Endothelial cell of umbilical vein (primary cell): ENCODE measurements around the gene CNTN5. TPM values are rescaled to one million over a fixed set of nuclear protein-coding genes. Genes with fewer than 3 reads are reported as not detected.

ENCODE experiments used
- BruUV-seq: library from RNA; stranded (reverse); fragments of 400-500 nt; replicated peaks from 2 replicates; lab custom pipeline; 2021; lab: Mats Ljungman, UMichigan
- CTCF ChIA-PET: fragments of 300-600, 350-600 bp; sonication (Branson Sonifier 250); formaldehyde crosslinking; loops from one replicate; lab custom pipeline; 2021; ENCODE audit warnings: antibody characterized with exemption, inconsistent platforms; lab: Charles Lee
- POLR2A ChIA-PET: fragments of 300-600, 350-600 bp; sonication (Branson Sonifier 250); formaldehyde crosslinking; loops from one replicate; lab custom pipeline; 2021; ENCODE audit warnings: antibody characterized with exemption, inconsistent platforms; lab: Charles Lee
- DNase-seq: peaks from one replicate; pipeline ENCODE4 v3.0.0-alpha.2; 2011; ENCODE audit warnings: low read depth, low spot score
- FAIRE-seq: peaks from 2 replicates; lab custom pipeline; 2011; peaks lifted over from hg19 to GRCh38; lab: Jason Lieb, UNC
- H2AFZ ChIP-seq: 2 replicates; pipeline ENCODE4 v1.6.0; 2012; ENCODE audit warnings: low read depth, low read length, control low read depth, inconsistent platforms
- H3K27ac ChIP-seq: 2 replicates; pipeline ENCODE4 v1.5.1; 2011; ENCODE audit warnings: low read depth, mild to moderate bottlenecking, control low read depth, low read length, moderate library complexity; ENCODE audit not compliant: insufficient read depth
- H3K27me3 ChIP-seq, 2 experiments: 2 replicates each; pipeline versions ENCODE4 v1.6.0 to v1.6.1; 2011; ENCODE audit warnings: low read length in 2 of 2, mixed read lengths in 1 of 2; ENCODE audit not compliant: control insufficient read depth in 2 of 2, insufficient read depth in 2 of 2
- H3K36me3 ChIP-seq, 2 experiments: 2 replicates in 1 of 2; 3 replicates in 1 of 2; pipeline ENCODE4 v1.5.1; 2011; ENCODE audit warnings: low read length in 2 of 2, mild to moderate bottlenecking in 1 of 2, moderate library complexity in 1 of 2; ENCODE audit not compliant: control insufficient read depth in 2 of 2, insufficient read depth in 2 of 2; ENCODE audit errors: extremely low read depth in 1 of 2
- H3K4me1 ChIP-seq: 3 replicates; pipeline ENCODE4 v1.5.1; 2011; ENCODE audit warnings: mild to moderate bottlenecking, low read length; ENCODE audit not compliant: control insufficient read depth, insufficient read depth; ENCODE audit errors: extremely low read depth
- H3K4me2 ChIP-seq: 2 replicates; pipeline ENCODE4 v1.6.1; 2011; ENCODE audit warnings: low read length, control low read depth, mixed read lengths; ENCODE audit not compliant: insufficient read depth
- H3K4me3 ChIP-seq, 3 experiments: fragments of 200-600 bp in 1 of 3; sonication (generic), shearing (Covaris generic) in 1 of 3; replicated peaks in 1 of 3; 2 replicates each; pipeline ENCODE4 v1.5.1; 2011 to 2016; ENCODE audit warnings: control low read depth in 3 of 3, low read length in 3 of 3, mild to moderate bottlenecking in 2 of 3, inconsistent platforms in 1 of 3, low read depth in 1 of 3, moderate library complexity in 1 of 3; ENCODE audit not compliant: insufficient read depth in 1 of 3
- H3K79me2 ChIP-seq: 2 replicates; pipeline ENCODE4 v1.6.0; 2012; ENCODE audit warnings: low read length, inconsistent platforms; ENCODE audit not compliant: control insufficient read depth, insufficient read depth
- H3K9ac ChIP-seq: replicated peaks from 2 replicates; pipeline ENCODE3; 2011; ENCODE audit warnings: low read length, control low read depth; ENCODE audit not compliant: insufficient read depth; ENCODE audit errors: extremely low read depth
- H3K9me1 ChIP-seq: replicated peaks from 3 replicates; pipeline ENCODE4 v1.6.0; 2011; ENCODE audit warnings: mild to moderate bottlenecking, low read length; ENCODE audit not compliant: control insufficient read depth, insufficient read depth; ENCODE audit errors: extremely low read depth
- H3K9me3 ChIP-seq: replicated peaks from 2 replicates; pipeline ENCODE4 v1.5.1; 2012; ENCODE audit warnings: low read length, inconsistent platforms; ENCODE audit not compliant: control insufficient read depth, insufficient read depth
- H4K20me1 ChIP-seq: replicated peaks from 2 replicates; pipeline ENCODE3; 2011; ENCODE audit warnings: mild to moderate bottlenecking, low read length; ENCODE audit not compliant: control insufficient read depth, insufficient read depth; ENCODE audit errors: extremely low read depth
- EZH2 ChIP-seq: IDR thresholded peaks from 2 replicates; pipeline ENCODE4 v1.6.1; 2012; ENCODE audit warnings: borderline replicate concordance, low read depth, mild to moderate bottlenecking, moderate library complexity, low read length, inconsistent platforms; ENCODE audit not compliant: severe bottlenecking
- MYC ChIP-seq: IDR thresholded peaks from one replicate; pipeline ENCODE4 v1.6.1; 2011; ENCODE audit warnings: mild to moderate bottlenecking, low read depth, low read length
- dilution Hi-C: fragments of 300-500 bp; cut with MboI; formaldehyde crosslinking; loops from one replicate; pipeline ENCODE4 v1.15.0; 2019; ENCODE audit warnings: low sequenced_read_pairs; ENCODE audit not compliant: extremely low pct_ligation_motif_present
- intact Hi-C: fragments of 100-400 bp; cut with micrococcal nuclease; formaldehyde crosslinking; loops from one replicate; pipeline ENCODE4 v1.10.0; 2022
- polyA plus RNA-seq, 4 experiments: library from polyadenylated mRNA; depleted of rRNA in 3 of 4; stranded (reverse) in 3 of 4; unstranded in 1 of 4; fragments of >200 nt; gene quantifications; 2 replicates each; pipeline versions ENCODE4 v1.2.1 to v1.2.3, GENCODE V29; 2011 to 2012; ENCODE audit warnings: missing spikeins in 1 of 4
- total RNA-seq: library from RNA; stranded (reverse); gene quantifications from 2 replicates; pipeline ENCODE4 v1.2.3, GENCODE V29; 2021
- TF ChIP-seq, protein P1 (sequence below), 2 donors: IDR thresholded peaks; 1 replicate in 1 of 2; 2 replicates in 1 of 2; pipeline ENCODE4 v1.5.1; 2011; ENCODE audit warnings: low read length in 2 of 2, mild to moderate bottlenecking in 2 of 2, moderate library complexity in 2 of 2, control low read depth in 1 of 2, inconsistent platforms in 1 of 2, low read depth in 1 of 2; ENCODE audit not compliant: insufficient read depth in 1 of 2; ENCODE audit errors: extremely low read depth in 1 of 2
- TF ChIP-seq, protein P2 (sequence below): IDR thresholded peaks from 2 replicates; pipeline ENCODE4 v1.6.1; 2011; ENCODE audit not compliant: insufficient read depth, insufficient read length

Gene CNTN5
- total and polyA plus RNA-seq, 2 donors (not counting 3 experiments of a cell fraction or from before 2014, with no cell fraction given), result not detected

DNA sequence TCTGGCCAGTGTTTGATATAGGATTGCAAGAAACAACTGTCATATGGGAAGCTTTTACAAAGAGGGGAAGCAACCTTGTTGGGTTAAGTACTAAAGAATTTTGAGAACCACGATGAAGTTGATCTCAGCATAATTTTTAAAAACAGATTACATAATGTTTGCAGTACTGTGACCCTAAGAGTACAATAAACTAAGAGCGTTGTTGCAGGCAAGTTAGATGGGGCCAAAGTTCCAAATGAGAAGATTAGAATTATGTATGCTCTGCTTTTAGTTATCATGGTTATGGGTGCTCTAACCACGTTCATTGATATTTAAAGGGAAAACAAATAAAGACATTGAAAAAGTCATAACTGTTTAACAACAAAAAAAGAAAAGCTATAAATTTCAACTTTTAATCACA, 177.5 kb downstream of the CNTN5 start:
- FAIRE-seq, result no peak
- CTCF ChIA-PET, result interaction anchor here (0.8 kb wide), 1 partner anchor 429 kb away, joined by 3 read pairs; no protein-coding TSS in a partner anchor
- dilution Hi-C loops, result no loop called here

DNA sequence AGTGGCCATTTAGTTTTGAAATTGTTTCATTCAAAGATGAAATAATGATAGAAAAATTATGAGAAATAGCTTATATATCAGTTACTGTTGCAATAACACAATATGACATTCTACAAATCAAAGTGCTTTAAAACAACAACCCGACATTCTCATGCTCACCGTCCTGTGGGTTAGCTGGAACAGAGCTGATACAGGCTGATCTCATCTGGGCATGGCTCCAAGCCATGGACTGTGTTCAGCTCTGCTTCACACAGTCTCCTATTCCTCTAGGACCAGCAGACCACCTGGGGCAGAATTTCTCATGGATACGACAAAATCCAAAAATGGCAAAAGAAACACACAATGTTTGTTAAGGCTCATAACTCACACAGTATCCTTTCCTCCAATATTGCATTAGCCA, 178.6 kb downstream of the CNTN5 start:
- no peak overlapping the region for H2AFZ ChIP-seq
- H3K9me3 ChIP-seq, result no peaks in the 10 kb centered on the region
- no peaks in the 10 kb centered on the region for H3K36me3 ChIP-seq
- no TSS peak for BruUV-seq
- H3K4me3 ChIP-seq, result no peak overlapping the region
- H3K4me1 ChIP-seq, result no peaks in the 10 kb centered on the region
- POLR2A ChIA-PET, result no interaction called here
- CTCF ChIA-PET, result no interaction called here
- no peak overlapping the region for H3K9ac ChIP-seq
- DNase-seq (no peak), FAIRE-seq (no peak)
- H4K20me1 ChIP-seq, result no peaks in the 10 kb centered on the region
- H3K4me2 ChIP-seq, result no peak overlapping the region
- H3K9me1 ChIP-seq, result no peaks in the 10 kb centered on the region
- dilution Hi-C loops (no loop called here), intact Hi-C loops (no loop called here)
- H3K79me2 ChIP-seq, result no peaks in the 10 kb centered on the region
- no peak overlapping the region for H3K27ac ChIP-seq
- no peaks in the 10 kb centered on the region for H3K27me3 ChIP-seq
- TF ChIP-seq MYC, result no peak
- TF ChIP-seq, protein P1, sequence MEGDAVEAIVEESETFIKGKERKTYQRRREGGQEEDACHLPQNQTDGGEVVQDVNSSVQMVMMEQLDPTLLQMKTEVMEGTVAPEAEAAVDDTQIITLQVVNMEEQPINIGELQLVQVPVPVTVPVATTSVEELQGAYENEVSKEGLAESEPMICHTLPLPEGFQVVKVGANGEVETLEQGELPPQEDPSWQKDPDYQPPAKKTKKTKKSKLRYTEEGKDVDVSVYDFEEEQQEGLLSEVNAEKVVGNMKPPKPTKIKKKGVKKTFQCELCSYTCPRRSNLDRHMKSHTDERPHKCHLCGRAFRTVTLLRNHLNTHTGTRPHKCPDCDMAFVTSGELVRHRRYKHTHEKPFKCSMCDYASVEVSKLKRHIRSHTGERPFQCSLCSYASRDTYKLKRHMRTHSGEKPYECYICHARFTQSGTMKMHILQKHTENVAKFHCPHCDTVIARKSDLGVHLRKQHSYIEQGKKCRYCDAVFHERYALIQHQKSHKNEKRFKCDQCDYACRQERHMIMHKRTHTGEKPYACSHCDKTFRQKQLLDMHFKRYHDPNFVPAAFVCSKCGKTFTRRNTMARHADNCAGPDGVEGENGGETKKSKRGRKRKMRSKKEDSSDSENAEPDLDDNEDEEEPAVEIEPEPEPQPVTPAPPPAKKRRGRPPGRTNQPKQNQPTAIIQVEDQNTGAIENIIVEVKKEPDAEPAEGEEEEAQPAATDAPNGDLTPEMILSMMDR (IDR thresholded peaks at IDR 0.05; ENCODE audit: extremely low read depth in 1 of 2, insufficient read depth in 1 of 2, low read depth in 1 of 2, low read length in 2 of 2), result no peak
- TF ChIP-seq, protein P2, sequence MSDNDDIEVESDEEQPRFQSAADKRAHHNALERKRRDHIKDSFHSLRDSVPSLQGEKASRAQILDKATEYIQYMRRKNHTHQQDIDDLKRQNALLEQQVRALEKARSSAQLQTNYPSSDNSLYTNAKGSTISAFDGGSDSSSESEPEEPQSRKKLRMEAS, result no peak
- no peak for TF ChIP-seq EZH2

More for the DNA sequence above, 177.5 kb downstream of the CNTN5 start:
- no peaks in the 10 kb centered on the region for H3K4me1 ChIP-seq
- H3K79me2 ChIP-seq, result no peaks in the 10 kb centered on the region
- no peak overlapping the region for H2AFZ ChIP-seq
- H3K27me3 ChIP-seq, result no peaks in the 10 kb centered on the region
- H3K9me1 ChIP-seq, result no peaks in the 10 kb centered on the region
- no peaks in the 10 kb centered on the region for H3K9me3 ChIP-seq
- H4K20me1 ChIP-seq, result no peaks in the 10 kb centered on the region
- no peak overlapping the region for H3K27ac ChIP-seq
- intact Hi-C loops, result no loop called here
- no peaks in the 10 kb centered on the region for H3K36me3 ChIP-seq
- POLR2A ChIA-PET, result no interaction called here
- BruUV-seq, result no TSS peak
- H3K4me3 ChIP-seq, result no peak overlapping the region
- no peak overlapping the region for H3K4me2 ChIP-seq
- DNase-seq, result no peak
- no peak for TF ChIP-seq MYC
- H3K9ac ChIP-seq, result no peak overlapping the region
